H9 (cell line): ENCODE data around the gene CCSER1. TPM values are rescaled to one million over a fixed set of nuclear protein-coding genes. Genes with fewer than 3 reads are reported as not detected.

Source experiments
- DNase-seq: peaks from one replicate; pipeline ENCODE4 v3.0.0-alpha.2; 2017
- H2AFZ ChIP-seq: one replicate; pipeline ENCODE4 v1.6.1; 2013; ENCODE audit warnings: mild to moderate bottlenecking, low read length, control low read depth, moderate library complexity
- H2AK5ac ChIP-seq: 2 replicates; pipeline ENCODE4 v1.6.1; 2013; ENCODE audit warnings: low read length, control low read depth, mixed read lengths; ENCODE audit not compliant: insufficient read length
- H2BK120ac ChIP-seq: one replicate; pipeline ENCODE4 v1.6.1; 2013; ENCODE audit warnings: low read depth, mild to moderate bottlenecking, low read length, control low read depth, inconsistent platforms; ENCODE audit not compliant: poor library complexity, severe bottlenecking
- H2BK12ac ChIP-seq: 2 replicates; pipeline ENCODE4 v1.6.1; 2013; ENCODE audit warnings: low read length, control low read depth, mixed read lengths, low read depth; ENCODE audit not compliant: insufficient read length
- H2BK15ac ChIP-seq: 2 replicates; pipeline ENCODE4 v1.6.1; 2013; ENCODE audit warnings: low read depth, low read length, control low read depth
- H2BK20ac ChIP-seq: one replicate; pipeline ENCODE4 v1.6.1; 2013; ENCODE audit warnings: low read depth, mild to moderate bottlenecking, low read length, control low read depth, inconsistent platforms; ENCODE audit not compliant: poor library complexity, severe bottlenecking
- H2BK5ac ChIP-seq: 2 replicates; pipeline ENCODE4 v1.6.1; 2013; ENCODE audit warnings: low read length, control low read depth, mixed read lengths; ENCODE audit not compliant: insufficient read length
- H3K14ac ChIP-seq: 2 replicates; pipeline ENCODE4 v1.6.1; 2013; ENCODE audit warnings: low read length, control low read depth; ENCODE audit not compliant: insufficient read depth
- H3K18ac ChIP-seq: 2 replicates; pipeline ENCODE4 v1.6.1; 2013; ENCODE audit warnings: low read depth, mild to moderate bottlenecking, mixed read lengths, low read length, control low read depth; ENCODE audit not compliant: insufficient read length
- H3K23ac ChIP-seq: 2 replicates; pipeline ENCODE4 v1.6.1; 2013; ENCODE audit warnings: low read length, control low read depth, mixed read lengths, low read depth; ENCODE audit not compliant: insufficient read length
- H3K23me2 ChIP-seq: 2 replicates; pipeline ENCODE4 v1.6.1; 2013; ENCODE audit warnings: low read depth, mild to moderate bottlenecking, mixed read lengths, low read length, control low read depth; ENCODE audit not compliant: insufficient read length, poor library complexity, severe bottlenecking
- H3K27ac ChIP-seq: 2 replicates; pipeline ENCODE4 v1.5.1; 2013; ENCODE audit warnings: low read length, control low read depth, mixed read lengths, low read depth; ENCODE audit not compliant: insufficient read length
- H3K27me3 ChIP-seq: 2 replicates; pipeline ENCODE4 v1.6.1; 2013; ENCODE audit warnings: low read length, control low read depth, inconsistent platforms; ENCODE audit not compliant: insufficient read depth
- H3K4ac ChIP-seq: 2 replicates; pipeline ENCODE4 v1.6.1; 2013; ENCODE audit warnings: low read depth, mild to moderate bottlenecking, control low read depth, inconsistent platforms, low read length, moderate library complexity
- H3K4me1 ChIP-seq: 2 replicates; pipeline ENCODE4 v1.6.1; 2013; ENCODE audit warnings: low read length, control low read depth, inconsistent platforms; ENCODE audit not compliant: insufficient read depth
- H3K4me2 ChIP-seq: 2 replicates; pipeline ENCODE4 v1.6.1; 2013; ENCODE audit warnings: low read length, control low read depth, mixed read lengths; ENCODE audit not compliant: insufficient read length, insufficient read depth
- H3K56ac ChIP-seq: 2 replicates; pipeline ENCODE4 v1.6.1; 2013; ENCODE audit warnings: low read depth, mild to moderate bottlenecking, mixed read lengths, low read length, control low read depth; ENCODE audit not compliant: insufficient read length
- H3K79me1 ChIP-seq: 2 replicates; pipeline ENCODE4 v1.6.1; 2013; ENCODE audit warnings: low read depth, mild to moderate bottlenecking, moderate library complexity, low read length, control low read depth, inconsistent platforms; ENCODE audit not compliant: insufficient read depth, poor library complexity, severe bottlenecking
- H3K79me2 ChIP-seq: 2 replicates; pipeline ENCODE4 v1.6.1; 2013; ENCODE audit warnings: low read length, control low read depth, inconsistent platforms; ENCODE audit not compliant: insufficient read depth
- H3K9ac ChIP-seq: 2 replicates; pipeline ENCODE4 v1.6.1; 2013; ENCODE audit warnings: low read length, control low read depth, mixed read lengths; ENCODE audit not compliant: insufficient read length; ENCODE audit errors: extremely low read depth
- H3K9me3 ChIP-seq: one replicate; pipeline ENCODE4 v1.6.1; 2013; ENCODE audit warnings: low read depth, low read length, inconsistent platforms; ENCODE audit not compliant: control insufficient read depth
- H3T11ph ChIP-seq: one replicate; pipeline ENCODE4 v1.6.1; 2013; ENCODE audit warnings: mild to moderate bottlenecking, low read length, control low read depth, inconsistent platforms
- H4K20me1 ChIP-seq: one replicate; pipeline ENCODE4 v1.6.1; 2013; ENCODE audit not compliant: control insufficient read depth, insufficient read length, insufficient read depth
- H4K5ac ChIP-seq: 2 replicates; pipeline ENCODE4 v1.6.1; 2013; ENCODE audit warnings: low read depth, mild to moderate bottlenecking, mixed read lengths, low read length, control low read depth; ENCODE audit not compliant: insufficient read length
- H4K8ac ChIP-seq: replicated peaks from 2 replicates; pipeline ENCODE4 v1.6.1; 2013; ENCODE audit warnings: low read length, control low read depth, mixed read lengths, low read depth; ENCODE audit not compliant: insufficient read length
- H4K91ac ChIP-seq: 2 replicates; pipeline ENCODE4 v1.6.1; 2013; ENCODE audit warnings: low read depth, mild to moderate bottlenecking, moderate library complexity, mixed read lengths, low read length, control low read depth; ENCODE audit not compliant: insufficient read length
- H3K27ac Mint-ChIP-seq, 3 experiments: 2 replicates in 2 of 3; 3 replicates in 1 of 3; pipeline ENCODE4 v1.8.0; 2020 to 2021; ENCODE audit warnings: mixed read lengths in 3 of 3, mild to moderate bottlenecking in 1 of 3, moderate library complexity in 1 of 3
- H3K27me3 Mint-ChIP-seq: 2 replicates; pipeline ENCODE4 v1.8.0; 2021; ENCODE audit warnings: low read depth, mild to moderate bottlenecking, moderate library complexity, mixed read lengths
- H3K36me3 Mint-ChIP-seq, 3 experiments: 2 replicates in 2 of 3; 3 replicates in 1 of 3; pipeline ENCODE4 v1.8.0; 2020 to 2021; ENCODE audit warnings: low read depth in 3 of 3, mixed read lengths in 3 of 3; ENCODE audit not compliant: insufficient read depth in 1 of 3
- H3K4me1 Mint-ChIP-seq, 2 experiments: 2 replicates each; pipeline ENCODE4 v1.8.0; 2020; ENCODE audit warnings: mixed read lengths in 2 of 2
- H3K4me3 Mint-ChIP-seq, 2 experiments: 2 replicates in 1 of 2; 3 replicates in 1 of 2; pipeline ENCODE4 v1.8.0; 2020 to 2021; ENCODE audit warnings: mild to moderate bottlenecking in 2 of 2, mixed read lengths in 2 of 2, moderate library complexity in 1 of 2
- H3K9me3 Mint-ChIP-seq, 2 experiments: 2 replicates in 1 of 2; 3 replicates in 1 of 2; pipeline ENCODE4 v1.8.0; 2020; ENCODE audit warnings: mild to moderate bottlenecking in 2 of 2, mixed read lengths in 2 of 2, moderate library complexity in 1 of 2
- CTCF ChIP-seq: fragments of 200-600 bp; sonication (generic); conservative IDR thresholded peaks from 3 replicates; pipeline ENCODE4 v1.8.0; 2021; ENCODE audit warnings: antibody characterized with exemption, mild to moderate bottlenecking
- WGBS: extraction: QIAGEN DNeasy Blood & Tissue Kit; methylation state at CpG from one replicate; pipeline ENCODE4 v1.1.7; 2013; ENCODE audit warnings: missing lambda C conversion rate, low lambda C conversion rate, mixed read lengths; ENCODE audit not compliant: insufficient read length; ENCODE audit errors: extremely low coverage; 5-methylcytosine and 5-hydroxymethylcytosine counted together
- total RNA-seq: library from RNA; stranded (reverse); gene quantifications from 2 replicates; pipeline ENCODE4 v1.2.1, GENCODE V29; 2021

Gene CCSER1
- total RNA-seq, 1 experiment from 2014 or later = 0.37 TPM

- no peak overlapping the region for H2AFZ ChIP-seq
- H2AK5ac ChIP-seq = no peak overlapping the region
- no peak overlapping the region for H3K4ac ChIP-seq
- no peak overlapping the region for H3K18ac ChIP-seq
- H3K79me2 ChIP-seq = no peaks in the 10 kb centered on the region
- no peaks in the 10 kb centered on the region for H3K9me3 ChIP-seq
- no peaks in the 10 kb centered on the region for H3K79me1 ChIP-seq
- H3K27ac ChIP-seq = no peak overlapping the region
- no peaks in the 10 kb centered on the region for H4K20me1 ChIP-seq
- H2BK120ac ChIP-seq = no peak overlapping the region
- no peak overlapping the region for H2BK15ac ChIP-seq
- no peak overlapping the region for H2BK20ac ChIP-seq
- H3K4me1 ChIP-seq = no peaks in the 10 kb centered on the region
- TF ChIP-seq CTCF = no peak
- DNase-seq = no peak
- no peak overlapping the region for H4K8ac ChIP-seq
- H3K9ac ChIP-seq = no peak overlapping the region
- H2BK5ac ChIP-seq = no peak overlapping the region
- Mint-ChIP-seq H3K36me3 (peaks cover 0 to 12% (median 2%) of the 10 kb centered on the region in 3 experiments; a peak in 3 of 7 replicates), H3K4me1 (peaks cover 3% of the 10 kb centered on the region in 2 experiments; a peak in 2 of 4 replicates), H3K27ac (no peak overlapping the region; a peak in 1 of 7 replicates), H3K4me3 (no peak overlapping the region), H3K9me3 (peaks cover 3 to 9% of the 10 kb centered on the region in 2 experiments; a peak in 2 of 5 replicates), H3K27me3 (no peaks in the 10 kb centered on the region)
- no peak overlapping the region for H3K14ac ChIP-seq
- no peak overlapping the region for H4K91ac ChIP-seq
- no peak overlapping the region for H3K56ac ChIP-seq
- H2BK12ac ChIP-seq = no peak overlapping the region
- H4K5ac ChIP-seq = no peak overlapping the region
- no peaks in the 10 kb centered on the region for H3K23me2 ChIP-seq
- H3K4me2 ChIP-seq = no peak overlapping the region
- no CpG with 5 or more reads among the region's 2 CpGs for WGBS
- H3K27me3 ChIP-seq = no peaks in the 10 kb centered on the region
- H3T11ph ChIP-seq = no peak overlapping the region
- H3K23ac ChIP-seq = no peak overlapping the region
Measured at GRCh38 chr4:91220315-91220714, 1093.1 kb downstream of the CCSER1 start.
